H1 (cell line): ENCODE data around the gene SAG. TPM values are rescaled to one million over a fixed set of nuclear protein-coding genes. Genes with fewer than 3 reads are reported as not detected.

ENCODE experiments used
- CTCF ChIA-PET: fragments of 300-600 bp; sonication (Branson Sonifier 250); formaldehyde crosslinking; loops from one replicate; lab custom pipeline; 2021; ENCODE audit not compliant: partially characterized antibody; lab: Charles Lee
- POLR2A ChIA-PET: fragments of 300-600 bp; sonication (Branson Sonifier 250); formaldehyde crosslinking; loops from one replicate; lab custom pipeline; 2021; ENCODE audit warnings: inconsistent platforms; ENCODE audit not compliant: partially characterized antibody; lab: Charles Lee
- DNase-seq, 2 experiments: peaks; one replicate each; pipeline versions ENCODE4 v3.0.0 to v3.0.0-alpha.2; 2010 to 2022; ENCODE audit warnings: low spot score in 2 of 2, low read depth in 1 of 2, mixed read lengths in 1 of 2
- FAIRE-seq: peaks from 2 replicates; lab custom pipeline; 2011; peaks lifted over from hg19 to GRCh38; lab: Jason Lieb, UNC
- H2AFZ ChIP-seq: 2 replicates; pipeline ENCODE4 v1.8.1; 2012; ENCODE audit warnings: low read length, inconsistent platforms
- H2AK5ac ChIP-seq: 2 replicates; pipeline ENCODE4 v1.6.1; 2013; ENCODE audit warnings: low read depth, low read length
- H2BK120ac ChIP-seq: replicated peaks from 2 replicates; pipeline ENCODE3; 2013; ENCODE audit warnings: low read depth, low read length, inconsistent platforms
- H2BK12ac ChIP-seq: 2 replicates; pipeline ENCODE4 v1.6.1; 2013; ENCODE audit warnings: low read depth, low read length
- H2BK15ac ChIP-seq: 2 replicates; pipeline ENCODE4 v1.6.1; 2013; ENCODE audit warnings: low read length
- H2BK20ac ChIP-seq: 2 replicates; pipeline ENCODE4 v1.6.1; 2013; ENCODE audit warnings: low read length
- H2BK5ac ChIP-seq: 2 replicates; pipeline ENCODE4 v1.6.1; 2013; ENCODE audit warnings: low read depth, low read length
- H3K14ac ChIP-seq: 2 replicates; pipeline ENCODE4 v1.6.1; 2013; ENCODE audit warnings: inconsistent platforms; ENCODE audit not compliant: insufficient read length
- H3K18ac ChIP-seq: 2 replicates; pipeline ENCODE4 v1.6.1; 2013; ENCODE audit warnings: low read length; ENCODE audit errors: extremely low read depth
- H3K23ac ChIP-seq: 2 replicates; pipeline ENCODE4 v1.6.1; 2013; ENCODE audit warnings: inconsistent platforms; ENCODE audit not compliant: insufficient read length
- H3K23me2 ChIP-seq: 2 replicates; pipeline ENCODE4 v1.6.1; 2013; ENCODE audit warnings: low read depth, low read length
- H3K27ac ChIP-seq: 2 replicates; pipeline ENCODE4 v1.6.1; 2011; ENCODE audit warnings: low read depth, low read length, inconsistent platforms
- H3K27me3 ChIP-seq, 4 experiments: replicated peaks in 1 of 4; 1 replicate in 1 of 4; 2 replicates in 3 of 4; pipeline versions ENCODE4 v1.6.1 to v1.8.1; 2011 to 2013; ENCODE audit warnings: low read length in 3 of 4, mild to moderate bottlenecking in 3 of 4, inconsistent platforms in 2 of 4, mixed read lengths in 2 of 4, moderate library complexity in 1 of 4; ENCODE audit not compliant: control insufficient read depth in 3 of 4, insufficient read depth in 3 of 4; ENCODE audit errors: extremely low read depth in 1 of 4
- H3K36me3 ChIP-seq, 4 experiments: 2 replicates each; pipeline versions ENCODE4 v1.6.1 to v1.8.1; 2011 to 2013; ENCODE audit warnings: mild to moderate bottlenecking in 4 of 4, low read length in 3 of 4, moderate library complexity in 2 of 4, control low read depth in 1 of 4, inconsistent platforms in 1 of 4; ENCODE audit not compliant: insufficient read depth in 4 of 4, control insufficient read depth in 2 of 4
- H3K4ac ChIP-seq: replicated peaks from 2 replicates; pipeline ENCODE3; 2013; ENCODE audit warnings: low read length, low read depth, mixed read lengths, inconsistent platforms; ENCODE audit not compliant: insufficient read length
- H3K4me1 ChIP-seq, 4 experiments: replicated peaks in 1 of 4; 1 replicate in 1 of 4; 2 replicates in 3 of 4; pipeline versions ENCODE4 v1.6.1 to v1.8.1; 2011 to 2013; ENCODE audit warnings: low read length in 3 of 4, inconsistent platforms in 2 of 4, mixed read lengths in 1 of 4; ENCODE audit not compliant: insufficient read depth in 4 of 4, control insufficient read depth in 3 of 4
- H3K4me2 ChIP-seq, 2 experiments: 2 replicates each; pipeline versions ENCODE4 v1.6.1 to v1.8.1; 2011 to 2013; ENCODE audit warnings: low read depth in 2 of 2, low read length in 2 of 2, control low read depth in 1 of 2, inconsistent platforms in 1 of 2, mild to moderate bottlenecking in 1 of 2; ENCODE audit not compliant: insufficient read depth in 1 of 2
- H3K4me3 ChIP-seq, 4 experiments: fragments of 200-600, 300-600 bp in 1 of 4; sonication (generic), shearing (Covaris generic), sonication (Bioruptor Twin) in 1 of 4; 2 replicates each; pipeline versions ENCODE4 v1.5.1 to v1.8.1; 2011 to 2016; ENCODE audit warnings: low read length in 4 of 4, low read depth in 3 of 4, control low read depth in 2 of 4, inconsistent platforms in 2 of 4, mild to moderate bottlenecking in 2 of 4, mixed read lengths in 1 of 4, moderate library complexity in 1 of 4; ENCODE audit not compliant: insufficient read depth in 2 of 4; ENCODE audit errors: extremely low read depth in 1 of 4
- H3K56ac ChIP-seq: replicated peaks from 2 replicates; pipeline ENCODE3; 2013; ENCODE audit warnings: low read depth, mild to moderate bottlenecking, mixed read lengths, low read length, inconsistent platforms; ENCODE audit not compliant: insufficient read length
- H3K79me1 ChIP-seq: 2 replicates; pipeline ENCODE4 v1.6.1; 2013; ENCODE audit warnings: low read depth, low read length, control low read depth
- H3K79me2 ChIP-seq, 2 experiments: 2 replicates each; pipeline versions ENCODE4 v1.6.1 to v1.8.1; 2012 to 2013; ENCODE audit warnings: low read length in 2 of 2, mild to moderate bottlenecking in 2 of 2, inconsistent platforms in 1 of 2; ENCODE audit not compliant: insufficient read depth in 2 of 2, control insufficient read depth in 1 of 2
- H3K9ac ChIP-seq, 4 experiments: replicated peaks in 1 of 4; 1 replicate in 1 of 4; 2 replicates in 3 of 4; pipeline versions ENCODE4 v1.6.1 to v1.8.1; 2011 to 2013; ENCODE audit warnings: low read depth in 3 of 4, low read length in 3 of 4, control low read depth in 2 of 4, mild to moderate bottlenecking in 2 of 4, moderate library complexity in 2 of 4, inconsistent platforms in 1 of 4; ENCODE audit errors: extremely low read depth in 1 of 4
- H3K9me3 ChIP-seq, 2 experiments: 2 replicates each; pipeline versions ENCODE4 v1.6.1 to v1.8.1; 2012 to 2013; ENCODE audit warnings: mild to moderate bottlenecking in 2 of 2, moderate library complexity in 2 of 2, control low read depth in 1 of 2, inconsistent platforms in 1 of 2, low read depth in 1 of 2, low read length in 1 of 2, mixed read lengths in 1 of 2; ENCODE audit not compliant: insufficient read depth in 2 of 2
- H4K20me1 ChIP-seq, 2 experiments: replicated peaks in 1 of 2; 2 replicates each; pipeline versions ENCODE3 to v1.8.1; 2011 to 2013; ENCODE audit warnings: inconsistent platforms in 2 of 2, low read length in 2 of 2, mild to moderate bottlenecking in 1 of 2; ENCODE audit not compliant: insufficient read depth in 2 of 2, control insufficient read depth in 1 of 2
- H4K5ac ChIP-seq: 2 replicates; pipeline ENCODE4 v1.6.1; 2013; ENCODE audit warnings: low read length, low read depth, mixed read lengths, inconsistent platforms; ENCODE audit not compliant: insufficient read length
- H4K8ac ChIP-seq: 2 replicates; pipeline ENCODE4 v1.8.0; 2013; ENCODE audit warnings: mild to moderate bottlenecking, moderate library complexity, low read length, inconsistent platforms; ENCODE audit not compliant: insufficient read depth; ENCODE audit errors: extremely low read depth
- H4K91ac ChIP-seq: replicated peaks from 2 replicates; pipeline ENCODE3; 2013; ENCODE audit warnings: low read length, mixed read lengths, inconsistent platforms; ENCODE audit not compliant: insufficient read length
- BCL11A ChIP-seq, 2 experiments: IDR thresholded peaks; one replicate each; pipeline ENCODE4 v1.6.1; 2011; ENCODE audit warnings: low read depth in 2 of 2, low read length in 2 of 2, mild to moderate bottlenecking in 2 of 2
- CREB1 ChIP-seq: IDR thresholded peaks from 2 replicates; pipeline ENCODE4 v1.6.1; 2012; ENCODE audit warnings: inconsistent platforms
- EGR1 ChIP-seq: IDR thresholded peaks from 2 replicates; pipeline ENCODE4 v1.6.1; 2011; ENCODE audit warnings: low read depth, low read length, borderline replicate concordance
- GTF2F1 ChIP-seq: IDR thresholded peaks from 2 replicates; pipeline ENCODE4 v1.6.1; 2012; ENCODE audit warnings: low read depth, low read length, improper control_type of control experiment, borderline replicate concordance
- HDAC6 ChIP-seq: IDR thresholded peaks from one replicate; pipeline ENCODE4 v1.7.1; 2012; ENCODE audit warnings: low read depth, mild to moderate bottlenecking, inconsistent platforms, low read length, moderate library complexity
- KDM4A ChIP-seq: IDR thresholded peaks from one replicate; pipeline ENCODE4 v1.7.1; 2012; ENCODE audit warnings: low read depth, mild to moderate bottlenecking, moderate library complexity, low read length, inconsistent platforms; ENCODE audit not compliant: severe bottlenecking
- POLR2AphosphoS5 ChIP-seq: IDR thresholded peaks from 2 replicates; pipeline ENCODE4 v1.6.1; 2011; ENCODE audit warnings: low read depth, low read length
- RAD21 ChIP-seq, 2 experiments: IDR thresholded peaks in 1 of 2; conservative IDR thresholded peaks in 1 of 2; 2 replicates each; pipeline ENCODE4 v1.6.1; 2011; ENCODE audit warnings: low read depth in 2 of 2, low read length in 2 of 2, improper control_type of control experiment in 1 of 2, inconsistent platforms in 1 of 2, mild to moderate bottlenecking in 1 of 2, moderate library complexity in 1 of 2
- RBBP5 ChIP-seq: IDR thresholded peaks from 2 replicates; pipeline ENCODE4 v1.7.1; 2012; ENCODE audit warnings: low read depth, mild to moderate bottlenecking, inconsistent platforms, low read length, moderate library complexity, borderline replicate concordance
- SP1 ChIP-seq: IDR thresholded peaks from 2 replicates; pipeline ENCODE4 v1.6.1; 2011; ENCODE audit warnings: low read depth, low read length
- SP4 ChIP-seq: IDR thresholded peaks from 2 replicates; pipeline ENCODE4 v1.6.1; 2012; ENCODE audit warnings: low read length, inconsistent platforms
- TBP ChIP-seq: IDR thresholded peaks from 2 replicates; pipeline ENCODE4 v1.6.1; 2011; ENCODE audit warnings: low read depth, low read length, improper control_type of control experiment
- USF2 ChIP-seq: IDR thresholded peaks from 2 replicates; pipeline ENCODE4 v1.6.1; 2011; ENCODE audit warnings: low read length, improper control_type of control experiment
- ZNF274 ChIP-seq: IDR thresholded peaks from 2 replicates; pipeline ENCODE4 v1.7.0; 2012; ENCODE audit warnings: low read length, borderline replicate concordance; ENCODE audit errors: extremely low read depth
- WGBS, 2 experiments: shearing (Covaris generic) in 1 of 2; methylation state at CpG; one replicate each; pipeline versions ENCODE4 v1.1.6 to v1.1.7; 2013 to 2015; ENCODE audit warnings: low lambda C conversion rate in 2 of 2, mixed read lengths in 2 of 2, inconsistent platforms in 1 of 2, low coverage in 1 of 2, missing lambda C conversion rate in 1 of 2; ENCODE audit not compliant: insufficient replicate concordance in 2 of 2, insufficient coverage in 1 of 2, insufficient read length in 1 of 2; ENCODE audit errors: extremely low coverage in 1 of 2, missing lambda C conversion rate in 1 of 2; 5-methylcytosine and 5-hydroxymethylcytosine counted together
- polyA plus RNA-seq, 7 experiments: library from polyadenylated mRNA; depleted of rRNA in 3 of 7; stranded (reverse) in 5 of 7; unstranded in 2 of 7; fragments of >200 nt in 5 of 7; fragments of 200-250 nt in 2 of 7; gene quantifications; 1 replicate in 5 of 7; 2 replicates in 1 of 7; 4 replicates in 1 of 7; pipeline versions ENCODE4 v1.2.1 to v1.2.3, GENCODE V29; 2011 to 2013; ENCODE audit warnings: missing spikeins in 2 of 7, mixed read lengths in 2 of 7
- total RNA-seq: library from RNA; stranded (reverse); fragmentation: NEBNext Ultra II Directional; extraction: Animal tissue kit (Norgen Biotek cat#: 25700); gene quantifications from 2 replicates; pipeline ENCODE4 v1.2.1, GENCODE V29; 2021

Gene SAG
- total and polyA plus RNA-seq, 2 of the 8 experiments (the other 6 are each of a cell fraction or from before 2014, with no cell fraction given) = not detected

- Histone ChIP-seq H3K14ac (no peak overlapping the region), H4K8ac (no peak overlapping the region), H2BK15ac (no peak overlapping the region), H3K36me3 (no peaks in the 10 kb centered on the region), H3K4me2 (no peak overlapping the region), H2BK20ac (no peak overlapping the region), H3K27me3 (no peaks in the 10 kb centered on the region), H4K91ac (no peak overlapping the region), H3K79me1 (no peaks in the 10 kb centered on the region), H2AK5ac (no peak overlapping the region), H3K79me2 (peaks cover 0 to 13% of the 10 kb centered on the region in 2 experiments; a peak in 1 of 4 replicates), H4K20me1 (peaks cover 0 to 4% of the 10 kb centered on the region in 2 experiments), H3K4me3 (no peak overlapping the region), H2BK12ac (no peak overlapping the region), H3K23me2 (no peaks in the 10 kb centered on the region), H3K4me1 (peaks cover 0 to 2% (median 0%) of the 10 kb centered on the region in 4 experiments; a peak in 1 of 7 replicates), H2BK5ac (no peak overlapping the region), H3K18ac (no peak overlapping the region), H3K23ac (no peak overlapping the region), H3K4ac (no peak overlapping the region), H4K5ac (no peak overlapping the region), H3K9ac (no peak overlapping the region), H2BK120ac (no peak overlapping the region), H3K56ac (no peak overlapping the region), H3K9me3 (no peaks in the 10 kb centered on the region), H3K27ac (no peak overlapping the region), H2AFZ (no peak overlapping the region)
- POLR2A ChIA-PET = no interaction called here
- 88% methylated on average over 6 of the region's 6 CpGs; no CpG with 5 or more reads in 1 of the 2 experiments for whole genome bisulfite sequencing, 2 experiments
- DNase-seq (no peak), FAIRE-seq (no peak)
- CTCF ChIA-PET = interaction anchor here (0.8 to 1.1 kb wide), 2 partner anchors 10 to 41 kb away, joined by 3 read pairs; no protein-coding TSS in a partner anchor
- TF ChIP-seq ZNF274 (no peak), RBBP5 (no peak), BCL11A (IDR thresholded peaks at IDR 0.05; ENCODE audit: low read depth in 2 of 2, low read length in 2 of 2) (no peak), POLR2AphosphoS5 (no peak), HDAC6 (no peak), CREB1 (no peak), SP1 (no peak), SP4 (no peak), GTF2F1 (no peak), KDM4A (no peak), USF2 (no peak), RAD21 (IDR thresholded peaks at IDR 0.05 in 1 of 2, conservative IDR thresholded peaks at IDR 0.05 in 1 of 2; ENCODE audit: low read depth in 2 of 2, low read length in 2 of 2) (no peak), EGR1 (no peak), TBP (no peak)
These were observed 56.2 kb downstream of the SAG start for GRCh38 chr2:233363744-233364235.
